Measurements from ENCODE around the gene ALK. TPM values are rescaled to one million over a fixed set of nuclear protein-coding genes. Genes with fewer than 3 reads are reported as not detected.

Gene ALK
- total and polyA plus RNA-seq, 2 experiments from 2014 or later: 0.35 TPM; not detected in 1

GRCh38 chr2:29936020-29936419 is 14.6 kb upstream of the ALK start:
- Histone ChIP-seq H3K27me3 (ENCODE audit: insufficient read depth) (no peaks in the 10 kb centered on the region), H3K9me2 (ENCODE audit: insufficient read depth) (no peaks in the 10 kb centered on the region), H3K27ac (ENCODE audit: low read depth) (no peak overlapping the region), H4K20me1 (replicated peaks; ENCODE audit: insufficient read depth) (no peaks in the 10 kb centered on the region), H3K79me2 (replicated peaks; ENCODE audit: insufficient read depth) (no peaks in the 10 kb centered on the region), H3F3A (replicated peaks; ENCODE audit: low read depth) (no peaks in the 10 kb centered on the region), H3K4me2 (no peak overlapping the region), H3K4me1 (ENCODE audit: insufficient read depth) (no peaks in the 10 kb centered on the region), H2AFZ (no peak overlapping the region), H3K4me3 (no peak overlapping the region), H3K36me3 (ENCODE audit: insufficient read depth) (no peaks in the 10 kb centered on the region)
- H3K27me3 Mint-ChIP-seq (ENCODE audit: insufficient read depth, low read depth, poor library complexity): peaks cover 6% of the 10 kb centered on the region
- H3K27ac Mint-ChIP-seq: no peak overlapping the region
- no peak for ATAC-seq
- DNase-seq (ENCODE audit: low spot score): no peak
- no peaks in the 10 kb centered on the region for H3K9me3 Mint-ChIP-seq
- H3K4me1 Mint-ChIP-seq: no peaks in the 10 kb centered on the region; the same call in 2 of the 3 replicates
- no peaks in the 10 kb centered on the region for H3K36me3 Mint-ChIP-seq (ENCODE audit: low read depth)
- TF ChIP-seq POLR2AphosphoS5 (IDR thresholded peaks at IDR 0.05; ENCODE audit: low read depth): no peak
- no peak for TF ChIP-seq EZH2phosphoT487 (IDR thresholded peaks at IDR 0.05; ENCODE audit: unreplicated experiment)
- TF ChIP-seq ZNF331 (CRISPR knock-in tag; IDR thresholded peaks at IDR 0.05; ENCODE audit: low read depth): no peak
- no peak for TF ChIP-seq ZNF114 (CRISPR knock-in tag; IDR thresholded peaks at IDR 0.05)
- TF ChIP-seq REST (IDR thresholded peaks at IDR 0.05; ENCODE audit: unreplicated experiment): no peak
- TF ChIP-seq NANOG (IDR thresholded peaks at IDR 0.05; ENCODE audit: borderline replicate concordance): no peak
- no peak for TF ChIP-seq CREB1 (CRISPR knock-in tag; IDR thresholded peaks at IDR 0.05; ENCODE audit: low read depth)
- no peak for TF ChIP-seq CTCF (conservative IDR thresholded peaks at IDR 0.05; ENCODE audit: low read depth in 2 of 2)
- no peak for TF ChIP-seq STAT1 (IDR thresholded peaks at IDR 0.05; ENCODE audit: unreplicated experiment)
- TF ChIP-seq JUNB (IDR thresholded peaks at IDR 0.05; ENCODE audit: unreplicated experiment): no peak
- TF ChIP-seq ETS1 (IDR thresholded peaks at IDR 0.05): no peak
- no peak for TF ChIP-seq EZH2 (IDR thresholded peaks at IDR 0.05; ENCODE audit: low read depth, unreplicated experiment)
- TF ChIP-seq ZNF462 (CRISPR knock-in tag; IDR thresholded peaks at IDR 0.05): no peak
- H3K4me3 Mint-ChIP-seq: no peak overlapping the region
